NCI-H510A treated with DMSO at 0.1 percent for 48 hours (cell line): ENCODE results near the gene GTF2B.
"Not testable (repeated sequence)": the region's sequence is repeated elsewhere in the genome, so short reads cannot be mapped to it uniquely, and the experiment has no call there.

Experiments used
- DNase-seq: peaks from one replicate; lab custom pipeline; 2025; lab: John Stamatoyannopoulos, UW

The GTF2B gene

DNA sequence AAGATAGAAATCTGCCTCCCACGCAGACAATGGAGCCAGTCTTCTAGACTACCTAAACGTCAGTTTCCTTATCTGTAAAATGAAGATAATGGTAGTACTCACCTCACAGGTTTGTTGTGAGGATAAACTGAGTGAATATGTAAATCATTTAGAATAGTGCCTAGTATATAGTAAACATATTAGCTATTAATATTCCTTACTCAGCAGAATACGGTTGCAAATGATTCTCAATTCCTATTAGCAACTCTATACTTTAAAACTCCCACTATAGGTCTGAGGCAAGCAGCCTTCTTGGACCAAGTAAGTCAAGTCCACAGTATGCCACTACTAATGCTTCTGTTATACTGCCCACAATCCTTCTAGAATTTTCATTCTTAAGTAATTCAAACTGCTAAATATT lies 5.4 kb downstream of the GTF2B start:
- DNase-seq: no peak

DNA sequence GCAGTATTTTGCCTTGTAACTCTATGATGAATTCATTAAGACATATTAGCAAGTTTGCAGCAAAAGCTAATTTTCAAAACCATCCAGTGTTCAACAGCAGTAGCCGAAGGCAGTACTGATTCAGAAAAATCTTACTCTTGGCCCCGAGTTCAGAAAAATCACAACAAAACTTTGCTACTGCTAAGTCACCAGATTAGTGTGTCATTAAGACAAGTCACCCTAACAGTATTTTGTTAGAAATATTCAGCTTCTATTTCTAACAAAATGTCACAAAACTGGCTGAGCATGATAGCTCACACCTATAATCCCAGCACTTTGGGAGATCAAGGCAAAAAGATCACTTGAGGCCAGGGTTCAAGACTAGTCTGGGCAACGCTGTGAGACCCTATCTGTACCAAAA lies 8.2 kb downstream of the GTF2B start:
- no peak for DNase-seq

DNA sequence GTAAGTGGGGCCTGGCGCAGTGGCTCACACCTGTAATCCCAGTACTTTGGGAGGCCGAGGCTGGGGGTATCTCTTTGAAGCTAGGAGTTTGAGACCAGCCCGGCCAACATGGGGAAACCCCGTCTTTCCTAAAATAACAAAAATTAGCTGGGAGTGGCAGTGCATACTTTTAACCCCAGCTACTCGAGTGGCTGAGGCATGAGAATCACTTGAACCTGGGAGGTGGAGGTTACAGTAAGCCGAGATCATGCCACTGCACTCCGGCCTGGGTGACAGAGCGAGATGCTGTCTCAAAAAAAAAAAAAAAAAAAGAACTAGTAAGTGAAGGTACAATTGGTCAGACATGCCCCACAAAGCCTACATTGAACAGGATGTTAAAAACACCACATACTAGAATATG lies 10.7 kb downstream of the GTF2B start:
- DNase-seq: not testable (repeated sequence)

DNA sequence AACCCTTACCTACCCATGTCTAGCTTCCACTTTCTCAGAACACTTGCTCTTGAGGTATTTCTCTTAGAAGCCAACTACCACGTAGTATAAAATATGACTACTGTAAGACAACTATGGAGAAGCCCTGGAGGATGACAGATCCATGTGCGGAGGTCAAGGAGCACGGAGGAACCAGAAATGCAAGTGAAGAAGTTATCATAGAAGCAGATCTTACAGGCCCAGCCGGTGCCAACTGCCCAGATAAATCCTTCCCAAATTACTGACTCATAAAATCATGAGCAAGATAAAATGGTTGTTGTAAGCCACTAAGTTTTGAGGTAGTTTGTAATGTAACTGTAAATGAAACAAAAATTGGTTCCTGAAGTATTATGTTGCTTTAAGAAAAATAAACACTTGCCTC lies 12.6 kb downstream of the GTF2B start:
- DNase-seq: no peak

DNA sequence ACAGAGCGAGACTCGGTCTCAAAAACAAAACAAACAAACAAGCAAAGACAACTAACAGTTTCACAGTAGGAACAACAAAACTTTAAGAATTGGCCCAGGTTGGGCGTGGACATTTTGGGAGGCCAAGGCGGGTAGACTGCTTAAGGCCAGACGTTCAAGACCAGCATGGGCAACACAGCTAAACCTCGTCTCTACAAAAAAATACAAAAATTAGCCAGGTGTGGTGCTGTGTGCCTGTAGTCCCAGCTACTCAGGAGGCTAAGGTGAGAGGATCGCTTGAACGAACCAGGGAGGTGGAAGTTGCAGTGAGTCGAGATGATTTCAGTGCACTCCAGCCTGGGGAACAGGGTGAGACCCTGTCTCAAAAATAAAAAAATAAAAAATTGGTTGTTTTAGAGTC lies 13.5 kb downstream of the GTF2B start:
- no peak for DNase-seq

DNA sequence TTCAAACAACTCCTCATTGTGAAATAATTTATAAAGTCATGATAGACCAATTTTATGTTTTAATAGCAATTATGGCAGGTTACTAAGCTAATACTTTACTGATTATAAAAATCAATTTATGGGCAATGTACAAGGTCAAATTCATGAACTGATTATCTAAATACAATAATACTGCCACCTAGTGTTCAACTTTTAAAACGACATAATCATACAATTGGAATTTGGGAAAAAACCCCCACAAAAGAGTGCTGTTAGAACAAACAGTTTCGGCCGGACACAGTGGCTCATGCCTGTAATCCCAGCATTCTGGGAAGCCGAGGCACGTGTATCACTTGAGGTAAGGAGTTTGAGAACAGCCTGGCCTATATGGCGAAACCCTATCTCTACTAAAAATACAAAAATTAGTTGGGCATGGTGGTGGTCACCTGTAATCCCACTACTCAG lies 14.0 kb downstream of the GTF2B start:
- peak; percentile 70 for DNase-seq

DNA sequence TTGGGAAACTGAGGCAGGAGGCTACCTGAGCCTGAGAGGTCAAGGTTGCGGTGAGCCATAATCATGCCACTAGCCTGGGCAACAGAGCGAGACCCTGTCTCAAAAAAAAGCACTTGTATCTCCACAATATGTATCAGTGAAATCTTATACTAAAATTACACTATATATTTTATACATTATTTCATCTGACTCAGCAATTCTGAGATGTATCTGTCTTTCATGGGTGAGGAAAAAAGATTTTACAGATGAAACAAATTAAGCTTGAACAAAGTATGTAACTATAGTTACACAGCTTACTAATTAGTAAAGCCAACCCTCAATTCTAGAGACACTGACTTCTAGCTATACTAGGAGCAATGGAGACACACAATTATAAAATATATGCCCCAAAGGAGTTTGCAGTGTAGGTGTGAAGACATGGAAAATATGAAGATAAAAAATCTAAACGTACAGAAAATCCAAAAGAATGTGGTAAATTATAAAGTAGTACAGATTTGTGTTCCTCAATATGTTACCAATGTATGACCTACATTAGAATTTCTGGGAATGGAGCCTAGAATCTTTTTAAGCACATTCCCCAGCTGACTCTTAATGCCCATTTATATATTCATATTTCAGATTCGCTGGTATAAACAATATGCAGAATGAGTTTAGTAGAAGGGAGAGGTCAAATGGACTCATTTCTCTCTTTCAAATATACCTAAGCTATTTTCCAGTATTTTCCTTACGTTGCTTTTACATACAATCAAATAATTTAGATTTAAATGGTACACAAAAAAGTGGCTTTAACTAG lies 14.6 kb downstream of the GTF2B start:
- DNase-seq: no peak

DNA sequence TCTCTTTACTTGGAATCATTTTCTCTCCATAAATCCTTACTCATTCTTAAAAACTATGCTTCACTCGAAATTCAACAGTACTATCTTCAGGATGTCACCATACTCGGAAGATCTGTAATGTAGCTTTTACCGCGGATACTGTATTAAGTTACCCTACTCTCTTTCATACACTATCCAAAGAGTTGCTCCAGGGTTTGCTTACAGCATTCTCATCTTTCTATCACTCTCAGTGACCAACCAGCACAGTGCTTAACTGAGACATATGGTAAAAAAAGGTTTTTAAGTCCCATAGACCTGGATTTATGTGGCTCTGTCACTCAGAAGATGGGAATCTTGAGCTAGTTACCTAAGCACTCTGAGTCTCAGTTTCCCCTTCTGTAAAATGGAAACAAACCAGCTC lies 15.8 kb downstream of the GTF2B start:
- DNase-seq: no peak

DNA sequence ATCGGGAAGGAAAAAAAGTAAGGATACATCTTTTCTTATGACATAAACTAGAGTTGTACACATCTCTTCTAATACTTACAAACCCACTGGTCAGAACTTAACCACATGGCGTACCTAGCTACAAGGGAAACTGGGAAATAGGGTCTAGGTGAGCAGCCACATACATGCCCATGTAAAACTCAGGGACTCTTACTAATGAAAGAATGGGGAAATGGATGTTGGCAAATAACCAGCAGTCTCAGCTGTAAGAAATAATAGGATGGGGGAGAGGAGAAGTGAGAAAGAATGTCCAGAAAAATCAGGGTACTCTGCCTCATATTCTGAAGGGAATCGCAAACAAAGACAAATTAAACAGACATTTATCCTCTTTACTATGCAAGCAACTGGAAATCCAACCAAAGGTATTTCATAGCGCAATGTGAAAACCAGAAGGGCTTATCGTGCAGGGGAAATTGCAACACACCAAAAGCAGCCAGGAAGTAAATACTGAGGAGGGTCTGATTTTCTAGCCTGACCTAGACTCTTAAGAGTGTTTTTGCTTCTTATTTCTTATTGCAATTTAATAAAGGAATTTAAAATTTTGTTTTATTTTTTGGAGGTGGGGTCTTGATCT lies 17.5 kb downstream of the GTF2B start:
- no peak for DNase-seq

DNA sequence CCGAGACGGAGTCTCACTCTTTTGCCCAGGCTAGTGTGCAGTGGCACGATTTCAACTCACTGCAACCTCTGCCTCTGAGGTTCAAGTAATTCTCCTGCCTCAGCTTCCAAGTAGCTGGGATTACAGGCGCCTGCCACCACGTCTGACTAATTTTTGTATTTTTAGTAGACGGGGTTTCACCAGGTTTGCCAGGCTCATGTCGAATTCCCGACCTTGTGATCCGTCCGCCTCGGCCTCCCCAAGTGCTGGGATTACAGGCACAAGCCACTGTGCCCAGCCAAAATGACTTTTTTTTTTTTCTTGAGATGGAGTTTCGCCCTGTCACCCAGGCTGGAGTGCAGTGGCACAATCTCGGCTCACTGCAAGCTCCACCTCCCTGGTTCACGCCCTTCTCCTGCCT lies 21.7 kb downstream of the GTF2B start:
- DNase-seq: not testable (repeated sequence)

DNA sequence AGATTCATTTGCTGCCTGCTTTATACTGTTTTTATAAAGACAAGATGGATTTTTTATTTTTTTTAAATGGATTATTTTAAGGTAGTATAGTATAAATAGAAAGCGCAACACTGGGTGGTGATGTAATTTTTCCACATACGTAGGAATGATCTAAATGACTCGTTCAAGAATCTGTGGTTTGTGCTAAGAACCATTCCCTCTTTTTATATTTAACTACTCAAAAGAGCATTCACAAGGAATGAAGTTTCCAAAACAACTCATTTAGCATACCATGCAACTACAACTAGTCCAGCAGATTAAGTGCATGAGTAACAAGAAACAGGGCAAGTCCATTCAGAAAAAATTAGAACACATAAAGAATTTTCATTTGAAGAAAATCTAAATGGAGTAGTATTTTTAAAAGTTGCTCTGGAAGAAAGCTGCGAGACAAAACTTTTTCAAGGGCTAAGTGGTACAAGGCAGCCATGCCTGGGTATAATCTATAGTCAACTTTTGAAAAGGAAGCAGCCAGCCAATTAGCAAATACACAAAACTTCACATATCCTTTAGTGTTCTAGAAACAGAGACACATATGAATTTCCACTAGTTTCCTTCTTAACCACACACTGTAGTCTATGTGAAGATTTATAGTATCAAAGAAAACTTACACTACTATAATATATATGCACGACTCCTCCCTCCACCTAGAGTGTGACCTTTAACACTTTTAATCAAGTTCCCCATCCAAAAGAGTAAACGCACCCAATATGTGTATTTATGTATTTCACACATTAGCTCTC lies 23.4 kb downstream of the GTF2B start:
- DNase-seq: no peak

DNA sequence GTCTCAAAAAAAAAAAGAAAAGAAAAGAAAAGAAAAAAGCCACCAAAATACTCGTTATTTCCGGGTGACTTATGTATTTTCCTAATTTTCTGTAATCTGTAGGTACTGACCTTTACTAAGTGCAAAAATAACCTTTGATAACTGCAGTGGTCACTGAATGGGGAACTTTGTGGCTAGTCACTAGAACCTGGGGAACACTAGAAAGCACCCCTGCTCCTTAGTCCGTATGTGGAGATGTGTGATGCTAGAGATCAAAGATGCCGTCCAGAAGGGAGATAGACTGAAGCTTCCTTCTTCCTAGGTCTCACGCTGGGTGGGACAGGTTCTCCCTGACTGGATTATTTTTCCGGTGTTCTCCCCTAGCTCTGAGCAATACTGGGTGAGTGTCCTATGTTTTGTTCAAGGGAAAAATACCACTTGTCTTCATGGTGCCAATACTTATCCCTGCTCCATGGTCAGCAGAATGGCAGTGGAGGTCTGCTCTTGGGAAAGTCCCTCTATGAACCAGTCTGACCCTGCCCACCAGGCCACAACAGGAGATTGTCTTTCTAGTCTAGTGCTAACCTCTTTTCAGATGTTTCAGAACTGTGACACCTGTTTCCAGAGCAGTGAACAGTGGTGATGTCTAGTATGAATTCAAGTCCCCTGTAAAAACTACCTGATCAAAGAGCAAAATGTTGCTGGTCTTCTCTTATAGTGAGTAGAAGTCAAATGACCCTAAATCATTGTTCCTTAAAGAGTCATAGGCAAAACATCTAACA lies 39.9 kb downstream of the GTF2B start:
- no peak for DNase-seq

DNA sequence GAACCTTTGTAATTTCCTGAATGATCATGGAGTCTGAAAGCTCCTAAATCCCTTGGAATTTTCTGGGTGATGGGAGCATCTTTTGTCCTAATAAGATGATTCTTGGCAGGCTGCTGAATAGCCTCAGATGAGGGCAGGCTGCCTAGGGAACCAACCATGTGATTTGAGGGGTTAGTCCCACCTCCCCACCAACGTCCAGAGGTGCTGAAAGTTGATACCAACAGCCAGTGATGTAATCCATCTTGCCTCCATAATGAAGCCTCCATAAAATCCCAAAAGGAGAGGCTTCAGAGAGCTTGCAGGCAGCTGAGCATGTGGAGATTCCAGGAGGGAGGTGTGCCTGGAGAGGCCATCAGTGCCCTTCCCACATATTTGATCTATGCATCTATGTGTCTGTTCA lies 43.7 kb downstream of the GTF2B start:
- DNase-seq: no peak

DNA sequence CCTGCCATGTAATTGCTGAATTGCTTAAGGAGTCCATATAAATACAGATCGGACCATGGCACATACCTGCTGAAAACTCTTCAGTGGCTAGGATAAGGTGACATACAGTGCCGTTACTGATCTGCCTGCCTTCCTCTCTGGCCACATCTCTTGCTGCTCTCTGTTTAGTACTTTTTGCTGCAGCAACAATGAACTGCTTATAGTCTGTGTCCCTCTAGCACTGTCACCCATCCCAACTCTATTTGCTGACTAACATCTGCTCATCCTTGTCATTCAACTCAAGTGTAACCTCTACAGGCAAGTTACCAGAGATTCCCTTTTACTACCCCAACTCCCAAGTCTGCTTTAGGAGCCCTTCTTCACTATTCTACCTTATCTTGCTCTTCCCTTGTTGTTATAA lies 65.6 kb downstream of the GTF2B start:
- peak; percentile 90 for DNase-seq

DNA sequence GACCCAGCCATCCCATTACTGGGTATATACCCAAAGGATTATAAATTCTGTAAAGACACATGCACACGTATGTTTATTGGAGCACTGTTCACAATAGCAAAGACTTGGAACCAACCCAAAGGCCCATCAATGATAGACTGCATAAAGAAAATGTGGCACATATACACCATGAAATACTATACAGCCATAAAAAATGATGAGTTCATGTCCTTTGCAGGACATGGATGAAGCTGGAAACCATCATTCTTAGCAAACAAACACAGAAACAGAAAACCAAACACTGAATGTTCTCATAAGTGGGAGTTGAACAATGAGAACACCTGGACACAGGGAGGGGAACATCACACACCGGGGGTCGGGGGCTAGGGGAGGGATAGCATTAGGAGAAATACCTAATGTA lies 71.7 kb downstream of the GTF2B start:
- DNase-seq: not testable (repeated sequence)

DNA sequence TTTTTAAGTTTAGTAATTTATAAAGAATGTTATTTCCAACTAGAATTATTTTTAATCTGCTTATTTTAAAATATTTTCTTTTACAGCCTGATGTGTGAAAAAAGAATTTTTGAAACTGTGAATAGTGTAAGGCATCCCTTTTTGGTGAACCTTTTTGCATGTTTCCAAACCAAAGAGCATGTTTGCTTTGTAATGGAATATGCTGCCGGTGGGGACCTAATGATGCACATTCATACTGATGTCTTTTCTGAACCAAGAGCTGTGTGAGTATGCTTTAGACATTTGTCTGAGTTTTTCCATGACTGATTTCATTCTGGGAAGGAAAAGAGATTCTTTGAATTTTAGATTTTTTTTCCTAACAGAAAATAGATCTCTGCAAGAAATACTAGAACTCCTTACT lies 77.9 kb downstream of the GTF2B start:
- DNase-seq: no peak

DNA sequence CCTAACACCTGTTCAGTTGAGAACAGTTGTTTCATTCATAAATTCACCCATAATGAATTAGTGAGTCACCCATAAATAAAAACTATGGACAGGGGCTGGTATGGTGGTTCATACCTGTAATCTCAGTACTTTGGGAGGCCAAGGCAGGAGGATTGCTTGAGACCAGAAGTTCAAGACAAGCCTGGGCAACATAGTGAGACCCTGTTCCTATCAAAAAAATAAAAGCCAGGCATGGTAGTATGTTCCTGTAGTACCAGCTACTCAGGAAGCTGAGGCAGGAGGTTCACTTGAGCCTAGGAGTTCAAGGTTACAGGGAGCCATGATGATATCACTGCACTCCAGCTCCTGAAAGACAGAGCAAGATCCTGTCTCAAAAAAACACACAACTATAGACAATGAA lies 79.0 kb downstream of the GTF2B start:
- no peak for DNase-seq

DNA sequence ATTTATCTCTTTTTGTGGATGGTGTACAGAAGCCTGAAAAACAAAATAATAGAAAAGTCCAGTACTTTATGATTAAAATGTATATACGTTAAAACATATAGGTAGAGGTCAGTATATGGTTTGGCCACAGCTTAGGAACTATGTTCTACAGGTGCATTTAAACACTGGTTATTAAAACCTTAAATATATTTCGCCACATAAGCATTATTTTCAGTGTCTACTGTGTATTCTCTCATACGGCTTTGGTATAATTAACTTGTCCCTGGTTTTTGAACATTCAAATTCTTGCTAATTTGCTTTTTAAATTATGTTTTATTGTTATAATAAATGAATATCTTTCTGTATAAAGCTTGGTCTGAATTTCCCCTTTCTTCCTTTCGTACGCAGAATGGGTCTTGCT lies 87.9 kb downstream of the GTF2B start:
- DNase-seq: no peak

DNA sequence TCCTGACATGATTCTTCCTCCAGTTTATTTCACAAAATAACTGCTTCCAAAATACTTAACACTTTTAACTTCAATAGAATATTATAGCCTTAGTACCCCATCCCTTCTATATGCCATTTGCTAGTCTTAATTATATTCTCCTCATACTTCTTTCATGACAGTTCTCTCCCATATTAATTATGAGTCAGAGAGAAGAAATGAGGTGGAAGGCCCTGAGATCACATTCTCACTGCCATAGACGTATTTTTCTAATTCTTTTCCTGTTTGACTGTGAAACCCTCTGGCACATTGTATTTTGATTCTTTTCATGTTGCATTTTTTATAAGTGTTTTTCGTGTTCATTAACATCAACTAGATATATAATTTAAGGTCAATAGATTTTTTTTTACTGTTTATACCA lies 88.4 kb downstream of the GTF2B start:
- DNase-seq: no peak
